Endothelial cell of umbilical vein (primary cell): ENCODE results near the gene MRPL42. TPM values are rescaled to one million over a fixed set of nuclear protein-coding genes. Genes with fewer than 3 reads are reported as not detected.

Source experiments
- BruUV-seq: library from RNA; stranded (reverse); fragments of 400-500 nt; replicated peaks from 2 replicates; lab custom pipeline; 2021; lab: Mats Ljungman, UMichigan
- CTCF ChIA-PET: fragments of 300-600, 350-600 bp; sonication (Branson Sonifier 250); formaldehyde crosslinking; loops from one replicate; lab custom pipeline; 2021; ENCODE audit warnings: antibody characterized with exemption, inconsistent platforms; lab: Charles Lee
- POLR2A ChIA-PET: fragments of 300-600, 350-600 bp; sonication (Branson Sonifier 250); formaldehyde crosslinking; loops from one replicate; lab custom pipeline; 2021; ENCODE audit warnings: antibody characterized with exemption, inconsistent platforms; lab: Charles Lee
- DNase-seq: peaks from one replicate; pipeline ENCODE4 v3.0.0-alpha.2; 2011; ENCODE audit warnings: low read depth, low spot score
- FAIRE-seq: peaks from 2 replicates; lab custom pipeline; 2011; peaks lifted over from hg19 to GRCh38; lab: Jason Lieb, UNC
- H2AFZ ChIP-seq: 2 replicates; pipeline ENCODE4 v1.6.0; 2012; ENCODE audit warnings: low read depth, low read length, control low read depth, inconsistent platforms
- H3K27ac ChIP-seq: 2 replicates; pipeline ENCODE4 v1.5.1; 2011; ENCODE audit warnings: low read depth, mild to moderate bottlenecking, control low read depth, low read length, moderate library complexity; ENCODE audit not compliant: insufficient read depth
- H3K27me3 ChIP-seq, 2 experiments: 2 replicates each; pipeline versions ENCODE4 v1.6.0 to v1.6.1; 2011; ENCODE audit warnings: low read length in 2 of 2, mixed read lengths in 1 of 2; ENCODE audit not compliant: control insufficient read depth in 2 of 2, insufficient read depth in 2 of 2
- H3K36me3 ChIP-seq, 2 experiments: 2 replicates in 1 of 2; 3 replicates in 1 of 2; pipeline ENCODE4 v1.5.1; 2011; ENCODE audit warnings: low read length in 2 of 2, mild to moderate bottlenecking in 1 of 2, moderate library complexity in 1 of 2; ENCODE audit not compliant: control insufficient read depth in 2 of 2, insufficient read depth in 2 of 2; ENCODE audit errors: extremely low read depth in 1 of 2
- H3K4me1 ChIP-seq: 3 replicates; pipeline ENCODE4 v1.5.1; 2011; ENCODE audit warnings: mild to moderate bottlenecking, low read length; ENCODE audit not compliant: control insufficient read depth, insufficient read depth; ENCODE audit errors: extremely low read depth
- H3K4me2 ChIP-seq: 2 replicates; pipeline ENCODE4 v1.6.1; 2011; ENCODE audit warnings: low read length, control low read depth, mixed read lengths; ENCODE audit not compliant: insufficient read depth
- H3K4me3 ChIP-seq, 3 experiments: fragments of 200-600 bp in 1 of 3; sonication (generic), shearing (Covaris generic) in 1 of 3; replicated peaks in 1 of 3; 2 replicates each; pipeline ENCODE4 v1.5.1; 2011 to 2016; ENCODE audit warnings: control low read depth in 3 of 3, low read length in 3 of 3, mild to moderate bottlenecking in 2 of 3, inconsistent platforms in 1 of 3, low read depth in 1 of 3, moderate library complexity in 1 of 3; ENCODE audit not compliant: insufficient read depth in 1 of 3
- H3K79me2 ChIP-seq: 2 replicates; pipeline ENCODE4 v1.6.0; 2012; ENCODE audit warnings: low read length, inconsistent platforms; ENCODE audit not compliant: control insufficient read depth, insufficient read depth
- H3K9ac ChIP-seq: replicated peaks from 2 replicates; pipeline ENCODE3; 2011; ENCODE audit warnings: low read length, control low read depth; ENCODE audit not compliant: insufficient read depth; ENCODE audit errors: extremely low read depth
- H3K9me1 ChIP-seq: replicated peaks from 3 replicates; pipeline ENCODE4 v1.6.0; 2011; ENCODE audit warnings: mild to moderate bottlenecking, low read length; ENCODE audit not compliant: control insufficient read depth, insufficient read depth; ENCODE audit errors: extremely low read depth
- H3K9me3 ChIP-seq: replicated peaks from 2 replicates; pipeline ENCODE4 v1.5.1; 2012; ENCODE audit warnings: low read length, inconsistent platforms; ENCODE audit not compliant: control insufficient read depth, insufficient read depth
- H4K20me1 ChIP-seq: replicated peaks from 2 replicates; pipeline ENCODE3; 2011; ENCODE audit warnings: mild to moderate bottlenecking, low read length; ENCODE audit not compliant: control insufficient read depth, insufficient read depth; ENCODE audit errors: extremely low read depth
- EZH2 ChIP-seq: IDR thresholded peaks from 2 replicates; pipeline ENCODE4 v1.6.1; 2012; ENCODE audit warnings: borderline replicate concordance, low read depth, mild to moderate bottlenecking, moderate library complexity, low read length, inconsistent platforms; ENCODE audit not compliant: severe bottlenecking
- FOS ChIP-seq: IDR thresholded peaks from 2 replicates; pipeline ENCODE4 v1.6.1; 2011; ENCODE audit warnings: mild to moderate bottlenecking, low read length, moderate library complexity, borderline replicate concordance; ENCODE audit not compliant: insufficient read depth
- JUN ChIP-seq: IDR thresholded peaks from 2 replicates; pipeline ENCODE4 v1.6.1; 2011; ENCODE audit warnings: borderline replicate concordance, low read depth; ENCODE audit not compliant: insufficient read length, insufficient read depth
- MAX ChIP-seq: IDR thresholded peaks from 2 replicates; pipeline ENCODE4 v1.6.1; 2011; ENCODE audit not compliant: insufficient read depth, insufficient read length
- MYC ChIP-seq: IDR thresholded peaks from one replicate; pipeline ENCODE4 v1.6.1; 2011; ENCODE audit warnings: mild to moderate bottlenecking, low read depth, low read length
- POLR2A ChIP-seq: IDR thresholded peaks from 2 replicates; pipeline ENCODE4 v1.6.1; 2012; ENCODE audit warnings: low read depth, mild to moderate bottlenecking, control low read depth, low read length
- POLR2AphosphoS5 ChIP-seq: IDR thresholded peaks from 2 replicates; pipeline ENCODE4 v1.6.1; 2012; ENCODE audit warnings: low read depth, mild to moderate bottlenecking, control low read depth, low read length, moderate library complexity; ENCODE audit not compliant: insufficient read depth
- dilution Hi-C: fragments of 300-500 bp; cut with MboI; formaldehyde crosslinking; loops from one replicate; pipeline ENCODE4 v1.15.0; 2019; ENCODE audit warnings: low sequenced_read_pairs; ENCODE audit not compliant: extremely low pct_ligation_motif_present
- intact Hi-C: fragments of 100-400 bp; cut with micrococcal nuclease; formaldehyde crosslinking; loops from one replicate; pipeline ENCODE4 v1.10.0; 2022
- polyA plus RNA-seq, 4 experiments: library from polyadenylated mRNA; depleted of rRNA in 3 of 4; stranded (reverse) in 3 of 4; unstranded in 1 of 4; fragments of >200 nt; gene quantifications; 2 replicates each; pipeline versions ENCODE4 v1.2.1 to v1.2.3, GENCODE V29; 2011 to 2012; ENCODE audit warnings: missing spikeins in 1 of 4
- total RNA-seq: library from RNA; stranded (reverse); gene quantifications from 2 replicates; pipeline ENCODE4 v1.2.3, GENCODE V29; 2021
- TF ChIP-seq, protein P1 (sequence below), 2 donors: IDR thresholded peaks; 1 replicate in 1 of 2; 2 replicates in 1 of 2; pipeline ENCODE4 v1.5.1; 2011; ENCODE audit warnings: low read length in 2 of 2, mild to moderate bottlenecking in 2 of 2, moderate library complexity in 2 of 2, control low read depth in 1 of 2, inconsistent platforms in 1 of 2, low read depth in 1 of 2; ENCODE audit not compliant: insufficient read depth in 1 of 2; ENCODE audit errors: extremely low read depth in 1 of 2

The MRPL42 gene
- total and polyA plus RNA-seq, 2 donors (not counting 3 experiments of a cell fraction or from before 2014, with no cell fraction given) = 38.5 to 61.2 TPM

- H3K27me3 ChIP-seq = no peaks in the 10 kb centered on the region
- intact Hi-C loops (no loop called here), dilution Hi-C loops (no loop called here)
- H3K27ac ChIP-seq = no peak overlapping the region
- no peak overlapping the region for H3K4me2 ChIP-seq
- H3K4me3 ChIP-seq = no peak overlapping the region
- no peak overlapping the region for H2AFZ ChIP-seq
- H3K79me2 ChIP-seq = no peaks in the 10 kb centered on the region
- POLR2A ChIA-PET = no interaction called here
- BruUV-seq = no TSS peak
- no peaks in the 10 kb centered on the region for H3K9me1 ChIP-seq
- DNase-seq (no peak), FAIRE-seq (no peak)
- no peaks in the 10 kb centered on the region for H3K36me3 ChIP-seq
- CTCF ChIA-PET = interaction anchor here (1.2 to 1.7 kb wide), 2 partner anchors 20 to 553 kb away, joined by 3 to 5 read pairs; no protein-coding TSS in a partner anchor
- H3K4me1 ChIP-seq = no peaks in the 10 kb centered on the region
- no peaks in the 10 kb centered on the region for H4K20me1 ChIP-seq
- H3K9me3 ChIP-seq = no peaks in the 10 kb centered on the region
- no peak overlapping the region for H3K9ac ChIP-seq
- no peak for TF ChIP-seq FOS
- no peak for TF ChIP-seq MYC
- TF ChIP-seq EZH2 = no peak
- TF ChIP-seq POLR2AphosphoS5 = no peak
- no peak for TF ChIP-seq MAX
- TF ChIP-seq POLR2A = no peak
- TF ChIP-seq, protein P1, sequence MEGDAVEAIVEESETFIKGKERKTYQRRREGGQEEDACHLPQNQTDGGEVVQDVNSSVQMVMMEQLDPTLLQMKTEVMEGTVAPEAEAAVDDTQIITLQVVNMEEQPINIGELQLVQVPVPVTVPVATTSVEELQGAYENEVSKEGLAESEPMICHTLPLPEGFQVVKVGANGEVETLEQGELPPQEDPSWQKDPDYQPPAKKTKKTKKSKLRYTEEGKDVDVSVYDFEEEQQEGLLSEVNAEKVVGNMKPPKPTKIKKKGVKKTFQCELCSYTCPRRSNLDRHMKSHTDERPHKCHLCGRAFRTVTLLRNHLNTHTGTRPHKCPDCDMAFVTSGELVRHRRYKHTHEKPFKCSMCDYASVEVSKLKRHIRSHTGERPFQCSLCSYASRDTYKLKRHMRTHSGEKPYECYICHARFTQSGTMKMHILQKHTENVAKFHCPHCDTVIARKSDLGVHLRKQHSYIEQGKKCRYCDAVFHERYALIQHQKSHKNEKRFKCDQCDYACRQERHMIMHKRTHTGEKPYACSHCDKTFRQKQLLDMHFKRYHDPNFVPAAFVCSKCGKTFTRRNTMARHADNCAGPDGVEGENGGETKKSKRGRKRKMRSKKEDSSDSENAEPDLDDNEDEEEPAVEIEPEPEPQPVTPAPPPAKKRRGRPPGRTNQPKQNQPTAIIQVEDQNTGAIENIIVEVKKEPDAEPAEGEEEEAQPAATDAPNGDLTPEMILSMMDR (IDR thresholded peaks at IDR 0.05; ENCODE audit: extremely low read depth in 1 of 2, insufficient read depth in 1 of 2, low read depth in 1 of 2, low read length in 2 of 2) = no peak
- TF ChIP-seq JUN = no peak
Measured at GRCh38 chr12:93549174-93549573, 81.9 kb downstream of the MRPL42 start.
